SU-DHL-6 (cell line): ENCODE data around the gene SLC25A43.

Experiments used
- H2AFZ ChIP-seq: fragments of 200-600 bp; sonication (generic); 2 replicates; pipeline ENCODE4 v1.6.1; 2014; ENCODE audit warnings: low read depth, mild to moderate bottlenecking, moderate library complexity, mixed read lengths, antibody characterized with exemption, low read length; ENCODE audit not compliant: severe bottlenecking
- H3F3A ChIP-seq: fragments of 200-600 bp; shearing (Covaris generic); 2 replicates; pipeline ENCODE4 v1.6.0; 2016; ENCODE audit warnings: antibody characterized with exemption, mild to moderate bottlenecking; ENCODE audit not compliant: insufficient read depth
- H3K27ac ChIP-seq: fragments of 200-600 bp; sonication (generic); 2 replicates; pipeline ENCODE4 v1.5.1; 2016; ENCODE audit warnings: low read depth, mild to moderate bottlenecking, low read length, moderate library complexity, mixed read lengths
- H3K27me3 ChIP-seq: fragments of 200-600 bp; sonication (generic), shearing (Covaris generic); 2 replicates; pipeline ENCODE4 v1.6.0; 2014; ENCODE audit warnings: mild to moderate bottlenecking, low read length
- H3K36me3 ChIP-seq: fragments of 200-600 bp; sonication (generic); 2 replicates; pipeline ENCODE4 v1.6.1; 2014; ENCODE audit warnings: mild to moderate bottlenecking, low read length, mixed read lengths
- H3K4me2 ChIP-seq: fragments of 300-600, 200-600 bp; shearing (Covaris generic), sonication (generic); 2 replicates; pipeline ENCODE4 v1.6.0; 2014; ENCODE audit warnings: low read length, low read depth, mild to moderate bottlenecking; ENCODE audit not compliant: poor library complexity, severe bottlenecking
- H3K4me3 ChIP-seq: fragments of 200-600 bp; sonication (generic); 2 replicates; pipeline ENCODE4 v1.5.1; 2014; ENCODE audit warnings: antibody characterized with exemption, low read length, mild to moderate bottlenecking, mixed read lengths; ENCODE audit not compliant: insufficient read depth, poor library complexity, severe bottlenecking
- H3K79me2 ChIP-seq: fragments of 200-600 bp; sonication (generic); 2 replicates; pipeline ENCODE4 v1.6.1; 2014; ENCODE audit warnings: mild to moderate bottlenecking, low read length, moderate library complexity; ENCODE audit not compliant: insufficient read depth
- H3K9ac ChIP-seq: fragments of 200-600 bp; sonication (generic); 2 replicates; pipeline ENCODE4 v1.7.0; 2014; ENCODE audit warnings: mild to moderate bottlenecking, low read length
- H3K9me2 ChIP-seq: fragments of 200-600 bp; sonication (generic); replicated peaks from 2 replicates; pipeline ENCODE4 v1.6.1; 2014; ENCODE audit warnings: low read length; ENCODE audit not compliant: insufficient read depth
- H3K9me3 ChIP-seq: fragments of 200-600 bp; sonication (generic); 2 replicates; pipeline ENCODE4 v1.6.1; 2014; ENCODE audit warnings: low read length, mixed read lengths; ENCODE audit not compliant: insufficient read depth
- H4K20me1 ChIP-seq: fragments of 200-600 bp; sonication (generic); 2 replicates; pipeline ENCODE4 v1.6.1; 2014; ENCODE audit warnings: low read depth, mild to moderate bottlenecking, antibody characterized with exemption, low read length, moderate library complexity, mixed read lengths
- EZH2phosphoT487 ChIP-seq: fragments of 200-600 bp; sonication (generic), shearing (Covaris generic); conservative IDR thresholded peaks from 2 replicates; pipeline ENCODE4 v1.6.1; 2018; ENCODE audit warnings: mild to moderate bottlenecking, antibody characterized with exemption, low read length, moderate library complexity, mixed read lengths
- TF ChIP-seq, protein P1 (sequence below): fragments of 200-600 bp; sonication (generic); IDR thresholded peaks from one replicate; pipeline ENCODE4 v1.5.1; 2017; ENCODE audit warnings: antibody characterized with exemption, mild to moderate bottlenecking, low read length, moderate library complexity; ENCODE audit not compliant: insufficient read depth, poor library complexity, severe bottlenecking

Gene SLC25A43

DNA sequence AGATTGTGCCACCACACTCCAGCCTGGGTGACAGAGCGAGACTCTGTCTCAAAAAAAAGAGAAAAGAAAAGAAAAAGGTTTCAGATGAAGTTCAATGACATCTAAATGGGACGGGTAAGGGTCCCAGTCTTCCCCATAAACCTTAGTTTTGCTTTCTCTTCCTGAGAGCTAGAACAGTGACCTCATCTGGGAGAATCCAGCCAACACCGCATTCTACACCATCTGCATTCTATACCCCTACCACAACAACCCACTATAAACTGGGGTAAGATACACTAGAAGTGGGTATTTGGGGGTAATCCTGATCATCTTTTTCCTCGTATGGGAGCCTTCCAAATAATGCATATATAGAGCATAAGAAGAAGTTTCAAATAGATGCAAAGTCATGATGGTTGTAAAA lies 18.2 kb downstream of the SLC25A43 start:
- Histone ChIP-seq H3K27ac (no peak overlapping the region), H3K9ac (no peak overlapping the region), H3K79me2 (no peaks in the 10 kb centered on the region), H3K9me3 (no peaks in the 10 kb centered on the region), H3K36me3 (no peaks in the 10 kb centered on the region), H3K4me2 (no peak overlapping the region), H3K27me3 (no peaks in the 10 kb centered on the region), H3K4me3 (no peak overlapping the region), H4K20me1 (no peaks in the 10 kb centered on the region), H3F3A (no peaks in the 10 kb centered on the region), H3K9me2 (no peaks in the 10 kb centered on the region), H2AFZ (no peak overlapping the region)
- TF ChIP-seq, protein P1, sequence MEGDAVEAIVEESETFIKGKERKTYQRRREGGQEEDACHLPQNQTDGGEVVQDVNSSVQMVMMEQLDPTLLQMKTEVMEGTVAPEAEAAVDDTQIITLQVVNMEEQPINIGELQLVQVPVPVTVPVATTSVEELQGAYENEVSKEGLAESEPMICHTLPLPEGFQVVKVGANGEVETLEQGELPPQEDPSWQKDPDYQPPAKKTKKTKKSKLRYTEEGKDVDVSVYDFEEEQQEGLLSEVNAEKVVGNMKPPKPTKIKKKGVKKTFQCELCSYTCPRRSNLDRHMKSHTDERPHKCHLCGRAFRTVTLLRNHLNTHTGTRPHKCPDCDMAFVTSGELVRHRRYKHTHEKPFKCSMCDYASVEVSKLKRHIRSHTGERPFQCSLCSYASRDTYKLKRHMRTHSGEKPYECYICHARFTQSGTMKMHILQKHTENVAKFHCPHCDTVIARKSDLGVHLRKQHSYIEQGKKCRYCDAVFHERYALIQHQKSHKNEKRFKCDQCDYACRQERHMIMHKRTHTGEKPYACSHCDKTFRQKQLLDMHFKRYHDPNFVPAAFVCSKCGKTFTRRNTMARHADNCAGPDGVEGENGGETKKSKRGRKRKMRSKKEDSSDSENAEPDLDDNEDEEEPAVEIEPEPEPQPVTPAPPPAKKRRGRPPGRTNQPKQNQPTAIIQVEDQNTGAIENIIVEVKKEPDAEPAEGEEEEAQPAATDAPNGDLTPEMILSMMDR = no peak
- no peak for TF ChIP-seq EZH2phosphoT487

DNA sequence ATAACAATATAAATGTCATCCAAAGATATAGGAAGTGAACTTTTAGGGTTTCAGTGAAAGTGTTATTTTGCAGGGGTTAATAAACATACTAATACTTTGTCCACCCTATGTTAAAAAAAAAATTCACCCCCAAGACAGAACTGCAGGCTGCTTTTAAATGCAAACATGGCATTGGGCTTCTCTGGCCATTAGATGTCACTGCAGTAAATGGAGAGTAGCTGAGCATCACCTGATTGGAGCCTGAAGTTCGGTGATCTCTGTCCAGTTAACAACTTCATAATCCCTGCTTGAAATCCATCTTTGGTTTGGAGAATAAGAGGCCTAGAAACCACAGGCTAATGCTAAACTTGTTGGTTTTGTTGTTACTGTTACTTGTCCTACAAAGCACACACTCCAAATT lies 18.7 kb downstream of the SLC25A43 start:
- Histone ChIP-seq H3K27me3 (no peaks in the 10 kb centered on the region), H3K79me2 (no peaks in the 10 kb centered on the region), H3K9me2 (no peaks in the 10 kb centered on the region), H3K4me3 (no peak overlapping the region), H3K27ac (no peak overlapping the region), H3K36me3 (no peaks in the 10 kb centered on the region), H3F3A (no peaks in the 10 kb centered on the region), H3K9me3 (no peaks in the 10 kb centered on the region), H3K4me2 (no peak overlapping the region), H3K9ac (no peak overlapping the region), H4K20me1 (no peaks in the 10 kb centered on the region), H2AFZ (no peak overlapping the region)
- TF ChIP-seq, protein P1 = no peak
- TF ChIP-seq EZH2phosphoT487 = no peak

DNA sequence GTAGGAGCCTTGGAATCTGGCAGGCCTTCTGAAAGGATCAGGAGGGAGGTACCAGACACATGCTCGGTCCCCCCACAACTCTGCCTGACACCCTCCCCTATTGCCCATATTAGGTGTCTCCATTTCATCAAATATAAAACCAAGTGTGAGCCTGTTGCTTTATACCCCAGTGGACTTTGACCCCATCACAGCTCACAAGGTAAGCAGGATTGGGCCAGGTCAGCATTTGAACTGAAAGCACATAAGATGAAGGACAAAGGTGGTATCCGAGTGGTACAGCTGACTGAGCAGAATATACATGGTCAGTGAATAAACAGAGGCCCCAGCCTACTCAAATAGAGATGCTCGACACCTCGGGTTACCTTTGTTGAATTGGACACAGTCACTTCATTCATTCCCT lies 20.0 kb downstream of the SLC25A43 start:
- Histone ChIP-seq H3K27me3 (no peaks in the 10 kb centered on the region), H4K20me1 (no peaks in the 10 kb centered on the region), H2AFZ (no peak overlapping the region), H3K36me3 (no peaks in the 10 kb centered on the region), H3K4me2 (no peak overlapping the region), H3K4me3 (no peak overlapping the region), H3K9ac (no peak overlapping the region), H3K9me3 (no peaks in the 10 kb centered on the region), H3K27ac (no peak overlapping the region), H3F3A (no peaks in the 10 kb centered on the region), H3K79me2 (no peaks in the 10 kb centered on the region), H3K9me2 (no peaks in the 10 kb centered on the region)
- TF ChIP-seq EZH2phosphoT487 = no peak
- TF ChIP-seq, protein P1 = no peak

DNA sequence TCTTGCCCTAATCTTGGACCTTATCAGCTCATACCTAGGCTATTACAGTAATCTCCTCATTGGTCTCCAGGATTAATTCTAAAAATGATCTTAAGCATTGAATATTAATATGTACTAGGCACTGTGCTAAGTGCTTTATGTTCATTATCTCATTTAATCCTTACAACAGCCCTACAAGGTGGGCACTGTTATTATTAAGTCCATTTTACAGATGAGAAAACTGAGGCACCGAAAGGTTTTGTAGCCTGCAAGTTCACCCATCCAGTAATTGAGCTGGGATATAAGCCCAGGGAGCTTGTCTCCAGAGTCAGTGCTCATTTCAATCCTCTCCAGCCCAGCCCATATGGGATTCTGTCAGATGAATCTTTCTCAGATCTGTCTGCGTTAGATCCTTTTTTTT lies 20.8 kb downstream of the SLC25A43 start:
- H3F3A ChIP-seq = no peaks in the 10 kb centered on the region
- H3K27me3 ChIP-seq = no peaks in the 10 kb centered on the region
- H3K9ac ChIP-seq = no peak overlapping the region
- TF ChIP-seq EZH2phosphoT487 = no peak
- TF ChIP-seq, protein P1 = no peak
- H3K9me2 ChIP-seq = no peaks in the 10 kb centered on the region
- no peaks in the 10 kb centered on the region for H3K9me3 ChIP-seq
- no peak overlapping the region for H3K4me2 ChIP-seq
- H3K4me3 ChIP-seq = no peak overlapping the region
- no peak overlapping the region for H3K27ac ChIP-seq
- H3K79me2 ChIP-seq = no peaks in the 10 kb centered on the region
- no peak overlapping the region for H2AFZ ChIP-seq
- H4K20me1 ChIP-seq = no peaks in the 10 kb centered on the region
- H3K36me3 ChIP-seq = no peaks in the 10 kb centered on the region
